Measurements from ENCODE around the gene TP73.

The TP73 gene

GRCh38 chr1:3651930-3652547 lies at the start of gene TP73:
Gene TP73 (plus strand): TSS chr1:3652516. CDS start chr1:3682366, 29,850 bp downstream.
- H3K9ac ChIP-seq (ENCODE audit: low read length) = no peak within 1 kb of the TSS
- H3K27ac ChIP-seq (ENCODE audit: low read depth, low read length) = no peak within 1 kb of the TSS
- peaks cover 16% of the 10 kb centered on the region for H3K4me1 ChIP-seq (ENCODE audit: insufficient read depth, low read length)
- peaks cover 26 to 48% of the 10 kb centered on the region in 2 donors for H3K27me3 ChIP-seq (ENCODE audit: control insufficient read depth in 1 of 2, insufficient read depth in 2 of 2, low read length in 2 of 2)
- no peaks in the 10 kb centered on the region for H3K9me3 ChIP-seq (ENCODE audit: low read length)
- H3K4me3 ChIP-seq (ENCODE audit: low read depth in 1 of 2, low read length in 2 of 2) = no peak within 1 kb of the TSS
- H3K36me3 ChIP-seq (ENCODE audit: insufficient read depth, low read length) = peaks cover 3% of the 10 kb centered on the region

DNA sequence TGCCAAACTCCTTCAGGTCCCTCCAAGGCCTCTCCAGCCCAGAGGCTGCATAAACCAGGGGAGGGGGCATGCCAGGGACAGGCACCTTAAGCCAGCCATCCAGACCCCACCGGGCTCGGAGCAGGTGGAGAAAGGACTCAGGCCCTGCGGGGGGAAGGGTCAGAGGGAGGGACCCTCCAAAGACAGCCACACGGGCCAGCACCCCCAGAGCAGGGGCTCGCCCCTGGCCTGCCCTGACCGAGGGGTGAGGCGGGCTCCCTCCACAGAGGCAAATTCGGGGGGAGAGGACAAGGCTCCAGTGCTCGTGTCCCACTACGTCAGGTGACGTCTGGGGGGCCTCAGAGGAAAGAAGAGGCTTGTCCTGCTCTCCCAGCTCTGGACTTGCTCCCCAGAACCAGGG lies 49.2 kb upstream of the TP73 start:
- Histone ChIP-seq H3K9ac (ENCODE audit: low read length) (no peak overlapping the region), H3K27me3 (ENCODE audit: control insufficient read depth in 1 of 2, insufficient read depth in 2 of 2, low read length in 2 of 2) (peaks cover 0 to 10% of the 10 kb centered on the region in 2 donors), H3K36me3 (ENCODE audit: insufficient read depth, low read length) (no peaks in the 10 kb centered on the region), H3K4me1 (ENCODE audit: insufficient read depth, low read length) (no peaks in the 10 kb centered on the region), H3K9me3 (ENCODE audit: low read length) (no peaks in the 10 kb centered on the region), H3K27ac (ENCODE audit: low read depth, low read length) (no peak overlapping the region), H3K4me3 (ENCODE audit: low read depth in 1 of 2, low read length in 2 of 2) (no peak overlapping the region)

GRCh38 chr1:3603571-3604467 lies 48.5 kb upstream of the TP73 start:
- no peaks in the 10 kb centered on the region for H3K4me1 ChIP-seq (ENCODE audit: insufficient read depth, low read length)
- no peak overlapping the region for H3K9ac ChIP-seq (ENCODE audit: low read length)
- H3K9me3 ChIP-seq (ENCODE audit: low read length) = no peaks in the 10 kb centered on the region
- H3K27me3 ChIP-seq (ENCODE audit: control insufficient read depth in 1 of 2, insufficient read depth in 2 of 2, low read length in 2 of 2) = peaks cover 0 to 12% of the 10 kb centered on the region in 2 donors
- no peaks in the 10 kb centered on the region for H3K36me3 ChIP-seq (ENCODE audit: insufficient read depth, low read length)
- no peak overlapping the region for H3K4me3 ChIP-seq (ENCODE audit: low read depth in 1 of 2, low read length in 2 of 2)
- H3K27ac ChIP-seq (ENCODE audit: low read depth, low read length) = no peak overlapping the region

DNA sequence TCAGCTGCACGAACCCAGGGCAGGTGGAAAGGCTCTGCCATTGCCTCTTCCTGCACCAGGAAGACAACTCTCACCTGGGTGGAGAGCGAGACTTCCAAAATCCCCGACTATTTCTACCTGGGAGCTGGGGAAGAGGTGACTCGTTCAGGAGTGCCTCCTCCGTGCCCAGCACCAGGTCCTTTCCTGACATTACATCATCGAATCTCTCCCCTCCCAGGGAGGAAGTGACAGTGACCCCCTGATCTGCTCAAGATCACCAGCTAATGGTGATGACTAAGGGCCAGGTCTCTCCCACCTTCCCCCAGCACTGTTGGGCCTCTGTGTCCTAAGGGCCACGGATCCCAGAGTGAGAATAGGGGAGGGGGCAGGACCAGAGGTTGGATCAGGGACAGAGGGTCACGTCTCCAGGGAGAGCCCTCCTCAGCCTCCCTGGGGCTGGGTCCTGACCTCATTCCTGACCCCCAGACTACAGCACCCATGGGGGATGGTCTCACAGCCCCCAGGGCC lies 47.8 kb upstream of the TP73 start:
- no peaks in the 10 kb centered on the region for H3K9me3 ChIP-seq (ENCODE audit: low read length)
- H3K9ac ChIP-seq (ENCODE audit: low read length) = no peak overlapping the region
- no peak overlapping the region for H3K4me3 ChIP-seq (ENCODE audit: low read depth in 1 of 2, low read length in 2 of 2)
- H3K27me3 ChIP-seq (ENCODE audit: control insufficient read depth in 1 of 2, insufficient read depth in 2 of 2, low read length in 2 of 2) = peaks cover 6 to 19% of the 10 kb centered on the region in 2 donors
- H3K4me1 ChIP-seq (ENCODE audit: insufficient read depth, low read length) = no peaks in the 10 kb centered on the region
- no peaks in the 10 kb centered on the region for H3K36me3 ChIP-seq (ENCODE audit: insufficient read depth, low read length)
- no peak overlapping the region for H3K27ac ChIP-seq (ENCODE audit: low read depth, low read length)

GRCh38 chr1:3604997-3605823 lies 47.1 kb upstream of the TP73 start:
- no peak overlapping the region for H3K9ac ChIP-seq (ENCODE audit: low read length)
- H3K4me1 ChIP-seq (ENCODE audit: insufficient read depth, low read length) = no peaks in the 10 kb centered on the region
- H3K9me3 ChIP-seq (ENCODE audit: low read length) = no peaks in the 10 kb centered on the region
- no peaks in the 10 kb centered on the region for H3K36me3 ChIP-seq (ENCODE audit: insufficient read depth, low read length)
- H3K4me3 ChIP-seq (ENCODE audit: low read depth in 1 of 2, low read length in 2 of 2) = no peak overlapping the region
- peaks cover 11 to 26% of the 10 kb centered on the region in 2 donors for H3K27me3 ChIP-seq (ENCODE audit: control insufficient read depth in 1 of 2, insufficient read depth in 2 of 2, low read length in 2 of 2)
- H3K27ac ChIP-seq (ENCODE audit: low read depth, low read length) = no peak overlapping the region

GRCh38 chr1:3606779-3607702 lies 45.3 kb upstream of the TP73 start:
- Histone ChIP-seq H3K4me1 (ENCODE audit: insufficient read depth, low read length) (no peaks in the 10 kb centered on the region), H3K9ac (ENCODE audit: low read length) (no peak overlapping the region), H3K9me3 (ENCODE audit: low read length) (no peaks in the 10 kb centered on the region), H3K36me3 (ENCODE audit: insufficient read depth, low read length) (no peaks in the 10 kb centered on the region), H3K4me3 (ENCODE audit: low read depth in 1 of 2, low read length in 2 of 2) (no peak overlapping the region), H3K27me3 (ENCODE audit: control insufficient read depth in 1 of 2, insufficient read depth in 2 of 2, low read length in 2 of 2) (peaks cover 11 to 41% of the 10 kb centered on the region in 2 donors), H3K27ac (ENCODE audit: low read depth, low read length) (no peak overlapping the region)

- Histone ChIP-seq H3K9me3 (ENCODE audit: low read length) (no peaks in the 10 kb centered on the region), H3K27ac (ENCODE audit: low read depth, low read length) (no peak overlapping the region), H3K9ac (ENCODE audit: low read length) (no peak overlapping the region), H3K4me3 (ENCODE audit: low read depth in 1 of 2, low read length in 2 of 2) (no peak overlapping the region), H3K36me3 (ENCODE audit: insufficient read depth, low read length) (no peaks in the 10 kb centered on the region), H3K27me3 (ENCODE audit: control insufficient read depth in 1 of 2, insufficient read depth in 2 of 2, low read length in 2 of 2) (peaks cover 13 to 43% of the 10 kb centered on the region in 2 donors), H3K4me1 (ENCODE audit: insufficient read depth, low read length) (no peaks in the 10 kb centered on the region)
Observed at GRCh38 chr1:3607703-3608065, 44.6 kb upstream of the TP73 start.

DNA sequence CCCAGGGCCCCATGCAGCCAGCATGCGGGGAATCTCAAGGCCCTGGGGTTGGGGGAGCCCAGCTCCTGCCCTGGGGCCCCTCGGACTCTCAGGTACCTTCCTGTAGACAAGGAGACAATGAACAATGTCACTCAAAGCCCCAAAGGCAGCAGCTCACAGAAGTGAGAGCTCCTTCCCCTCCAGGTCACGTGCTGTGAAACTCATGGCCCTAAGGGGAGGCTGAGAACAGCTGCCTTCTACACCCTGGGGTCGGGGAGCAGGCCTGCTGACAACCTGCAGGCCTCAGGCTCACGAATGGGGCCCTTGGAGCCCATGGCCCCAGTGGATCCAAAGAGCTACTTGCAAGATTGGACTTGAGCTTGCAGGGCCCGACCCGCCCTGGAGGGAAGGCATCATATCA lies 44.2 kb upstream of the TP73 start:
- Histone ChIP-seq H3K27me3 (ENCODE audit: control insufficient read depth in 1 of 2, insufficient read depth in 2 of 2, low read length in 2 of 2) (peaks cover 15 to 43% of the 10 kb centered on the region in 2 donors), H3K36me3 (ENCODE audit: insufficient read depth, low read length) (no peaks in the 10 kb centered on the region), H3K27ac (ENCODE audit: low read depth, low read length) (no peak overlapping the region), H3K4me3 (ENCODE audit: low read depth in 1 of 2, low read length in 2 of 2) (no peak overlapping the region), H3K9me3 (ENCODE audit: low read length) (no peaks in the 10 kb centered on the region), H3K9ac (ENCODE audit: low read length) (no peak overlapping the region), H3K4me1 (ENCODE audit: insufficient read depth, low read length) (no peaks in the 10 kb centered on the region)

GRCh38 chr1:3609016-3609768 lies 43.1 kb upstream of the TP73 start:
- Histone ChIP-seq H3K4me3 (ENCODE audit: low read depth in 1 of 2, low read length in 2 of 2) (no peak overlapping the region), H3K9ac (ENCODE audit: low read length) (no peak overlapping the region), H3K27ac (ENCODE audit: low read depth, low read length) (no peak overlapping the region), H3K9me3 (ENCODE audit: low read length) (no peaks in the 10 kb centered on the region), H3K4me1 (ENCODE audit: insufficient read depth, low read length) (no peaks in the 10 kb centered on the region), H3K27me3 (ENCODE audit: control insufficient read depth in 1 of 2, insufficient read depth in 2 of 2, low read length in 2 of 2) (peaks cover 15 to 43% of the 10 kb centered on the region in 2 donors), H3K36me3 (ENCODE audit: insufficient read depth, low read length) (no peaks in the 10 kb centered on the region)

Data from muscle layer of colon (tissue), 2 donors.